A673 (cell line): ENCODE measurements around the gene TREM2.

Source experiments
- EZH2 ChIP-seq: fragments of 200-600 bp; sonication (generic); IDR thresholded peaks from 2 replicates; pipeline ENCODE4 v1.6.1; 2017; ENCODE audit warnings: borderline replicate concordance, low read depth, mild to moderate bottlenecking, mixed read lengths, antibody characterized with exemption, low read length; ENCODE audit not compliant: poor library complexity, severe bottlenecking
- TF ChIP-seq, protein P1 (sequence below): fragments of 300-800, 200-600 bp; sonication (generic); conservative IDR thresholded peaks from 2 replicates; pipeline ENCODE4 v1.5.1; 2017; ENCODE audit warnings: low read depth, mild to moderate bottlenecking, antibody characterized with exemption, low read length, moderate library complexity, mixed read lengths

- TF ChIP-seq, protein P1, sequence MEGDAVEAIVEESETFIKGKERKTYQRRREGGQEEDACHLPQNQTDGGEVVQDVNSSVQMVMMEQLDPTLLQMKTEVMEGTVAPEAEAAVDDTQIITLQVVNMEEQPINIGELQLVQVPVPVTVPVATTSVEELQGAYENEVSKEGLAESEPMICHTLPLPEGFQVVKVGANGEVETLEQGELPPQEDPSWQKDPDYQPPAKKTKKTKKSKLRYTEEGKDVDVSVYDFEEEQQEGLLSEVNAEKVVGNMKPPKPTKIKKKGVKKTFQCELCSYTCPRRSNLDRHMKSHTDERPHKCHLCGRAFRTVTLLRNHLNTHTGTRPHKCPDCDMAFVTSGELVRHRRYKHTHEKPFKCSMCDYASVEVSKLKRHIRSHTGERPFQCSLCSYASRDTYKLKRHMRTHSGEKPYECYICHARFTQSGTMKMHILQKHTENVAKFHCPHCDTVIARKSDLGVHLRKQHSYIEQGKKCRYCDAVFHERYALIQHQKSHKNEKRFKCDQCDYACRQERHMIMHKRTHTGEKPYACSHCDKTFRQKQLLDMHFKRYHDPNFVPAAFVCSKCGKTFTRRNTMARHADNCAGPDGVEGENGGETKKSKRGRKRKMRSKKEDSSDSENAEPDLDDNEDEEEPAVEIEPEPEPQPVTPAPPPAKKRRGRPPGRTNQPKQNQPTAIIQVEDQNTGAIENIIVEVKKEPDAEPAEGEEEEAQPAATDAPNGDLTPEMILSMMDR = no peak
- TF ChIP-seq EZH2 = no peak
Measured at GRCh38 chr6:41120058-41120457, 42.9 kb downstream of the TREM2 start.
